OCI-LY1 (cell line): Measurements from ENCODE around the gene RNGTT.
"Not testable (repeated sequence)": the region's sequence is repeated elsewhere in the genome, so short reads cannot be mapped to it uniquely, and the experiment has no call there.

Experiments
- H2AFZ ChIP-seq: fragments of 200-600 bp; sonication (generic), shearing (Covaris generic); 2 replicates; pipeline ENCODE4 v1.6.0; 2014; ENCODE audit warnings: antibody characterized with exemption, mild to moderate bottlenecking, low read length
- H3F3A ChIP-seq: fragments of 200-600 bp; sonication (generic), shearing (Covaris generic); 2 replicates; pipeline ENCODE4 v1.6.0; 2014; ENCODE audit warnings: mild to moderate bottlenecking, antibody characterized with exemption, low read length, moderate library complexity; ENCODE audit not compliant: insufficient read depth
- H3K27ac ChIP-seq: fragments of 200-600 bp; sonication (generic); 2 replicates; pipeline ENCODE4 v1.5.1; 2014; ENCODE audit warnings: low read length, mixed run types, mild to moderate bottlenecking, low read depth; ENCODE audit not compliant: poor library complexity, severe bottlenecking
- H3K27me3 ChIP-seq: fragments of 200-600 bp; sonication (generic); 2 replicates; pipeline ENCODE4 v1.6.0; 2014; ENCODE audit warnings: antibody characterized with exemption, mild to moderate bottlenecking, low read length, moderate library complexity; ENCODE audit not compliant: insufficient read depth
- H3K36me3 ChIP-seq: fragments of 200-600 bp; sonication (generic); 2 replicates; pipeline ENCODE4 v1.6.1; 2014; ENCODE audit warnings: mild to moderate bottlenecking, antibody characterized with exemption, low read length, moderate library complexity, mixed read lengths; ENCODE audit not compliant: insufficient read depth
- H3K4me1 ChIP-seq: fragments of 200-600 bp; sonication (generic); 2 replicates; pipeline ENCODE4 v1.5.1; 2014; ENCODE audit warnings: mild to moderate bottlenecking, low read length, moderate library complexity; ENCODE audit not compliant: insufficient read depth, severe bottlenecking
- H3K4me2 ChIP-seq: fragments of 200-600 bp; sonication (generic), shearing (Covaris generic); 2 replicates; pipeline ENCODE4 v1.6.1; 2014; ENCODE audit warnings: low read length
- H3K4me3 ChIP-seq: fragments of 200-600 bp; sonication (generic); 2 replicates; pipeline ENCODE4 v1.5.1; 2014; ENCODE audit warnings: low read length, low read depth, mild to moderate bottlenecking, mixed read lengths; ENCODE audit not compliant: poor library complexity, severe bottlenecking
- H3K79me2 ChIP-seq: fragments of 200-600 bp; shearing (Covaris generic); 2 replicates; pipeline ENCODE4 v1.6.1; 2016; ENCODE audit warnings: mixed run types, low read length, mixed read lengths; ENCODE audit not compliant: insufficient read depth
- H3K9ac ChIP-seq: fragments of 200-600 bp; sonication (generic), shearing (Covaris generic); 2 replicates; pipeline ENCODE4 v1.6.1; 2014; ENCODE audit warnings: mild to moderate bottlenecking, low read length, mixed read lengths
- H3K9me2 ChIP-seq: fragments of 200-600 bp; sonication (generic), shearing (Covaris generic); 2 replicates; pipeline ENCODE4 v1.6.1; 2014; ENCODE audit warnings: low read depth, mild to moderate bottlenecking, low read length, mixed read lengths
- H3K9me3 ChIP-seq: fragments of 200-600 bp; shearing (Covaris generic); 2 replicates; pipeline ENCODE4 v1.6.1; 2014; ENCODE audit warnings: low read length, mixed read lengths
- H4K20me1 ChIP-seq: fragments of 200-600 bp; sonication (generic), shearing (Covaris generic); 2 replicates; pipeline ENCODE4 v1.6.0; 2016; ENCODE audit warnings: mild to moderate bottlenecking, low read length; ENCODE audit not compliant: insufficient read depth
- CTCF ChIP-seq: fragments of 200-600 bp; sonication (generic), shearing (Covaris generic); IDR thresholded peaks from 2 replicates; pipeline ENCODE4 v1.5.1; 2017; ENCODE audit warnings: mild to moderate bottlenecking, antibody characterized with exemption, low read length, moderate library complexity, mixed read lengths
- EZH2 ChIP-seq: fragments of 200-600 bp; sonication (generic), shearing (Covaris generic); IDR thresholded peaks from 2 replicates; pipeline ENCODE4 v1.8.0; 2017; ENCODE audit warnings: borderline replicate concordance, mixed run types, mild to moderate bottlenecking, antibody characterized with exemption, low read length, moderate library complexity, mixed read lengths

The RNGTT gene

DNA sequence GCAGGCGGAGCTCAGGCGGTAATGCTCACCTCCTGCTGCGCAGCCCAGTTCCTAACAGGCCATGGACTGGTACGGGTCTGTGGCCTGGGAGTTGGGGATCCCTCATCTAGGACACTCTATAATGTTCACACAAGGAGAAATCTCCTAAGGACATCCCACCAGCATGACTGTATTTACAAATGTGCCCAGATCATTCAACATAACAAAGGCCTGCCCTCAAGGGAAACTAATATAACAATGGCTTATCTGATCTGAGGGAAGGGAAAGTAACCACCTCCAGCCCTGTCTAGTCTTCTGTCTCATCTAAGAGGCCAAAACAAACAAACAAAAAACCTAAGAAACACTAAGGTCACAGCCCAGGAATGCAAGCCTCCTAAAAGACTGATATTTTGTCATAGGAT is 232.8 kb downstream of the RNGTT start:
- no peak overlapping the region for H3K9ac ChIP-seq
- H3K36me3 ChIP-seq, result peaks cover 5% of the 10 kb centered on the region; the same call in 1 of the 2 replicates
- no peaks in the 10 kb centered on the region for H3K9me3 ChIP-seq
- H3F3A ChIP-seq, result 0 out of 2 replicates have a peak, but pooled peaks cover 3% of the 10 kb centered on the region
- TF ChIP-seq EZH2 (no peak), CTCF (no peak)
- no peaks in the 10 kb centered on the region for H4K20me1 ChIP-seq
- peaks cover 5% of the 10 kb centered on the region for H3K4me1 ChIP-seq
- H3K27me3 ChIP-seq, result no peaks in the 10 kb centered on the region
- H3K4me2 ChIP-seq, result no peak overlapping the region
- no peak overlapping the region for H3K4me3 ChIP-seq
- H2AFZ ChIP-seq, result no peak overlapping the region
- H3K9me2 ChIP-seq, result no peaks in the 10 kb centered on the region
- no peak overlapping the region for H3K27ac ChIP-seq
- no peaks in the 10 kb centered on the region for H3K79me2 ChIP-seq

GRCh38 chr6:88728756-88729155 is 234.7 kb downstream of the RNGTT start:
- Histone ChIP-seq H3K4me3 (no peak overlapping the region), H3K27me3 (no peaks in the 10 kb centered on the region), H3F3A (0 out of 2 replicates have a peak, but pooled peaks cover under 1% of the 10 kb centered on the region), H4K20me1 (no peaks in the 10 kb centered on the region), H3K9me3 (no peaks in the 10 kb centered on the region), H3K4me2 (no peak overlapping the region), H3K9me2 (no peaks in the 10 kb centered on the region), H3K36me3 (peaks cover 10% of the 10 kb centered on the region; the same call in 1 of the 2 replicates), H3K27ac (no peak overlapping the region), H3K4me1 (peaks cover 10% of the 10 kb centered on the region), H3K9ac (no peak overlapping the region), H3K79me2 (no peaks in the 10 kb centered on the region), H2AFZ (no peak overlapping the region)
- no peak for TF ChIP-seq EZH2
- no peak for TF ChIP-seq CTCF

DNA sequence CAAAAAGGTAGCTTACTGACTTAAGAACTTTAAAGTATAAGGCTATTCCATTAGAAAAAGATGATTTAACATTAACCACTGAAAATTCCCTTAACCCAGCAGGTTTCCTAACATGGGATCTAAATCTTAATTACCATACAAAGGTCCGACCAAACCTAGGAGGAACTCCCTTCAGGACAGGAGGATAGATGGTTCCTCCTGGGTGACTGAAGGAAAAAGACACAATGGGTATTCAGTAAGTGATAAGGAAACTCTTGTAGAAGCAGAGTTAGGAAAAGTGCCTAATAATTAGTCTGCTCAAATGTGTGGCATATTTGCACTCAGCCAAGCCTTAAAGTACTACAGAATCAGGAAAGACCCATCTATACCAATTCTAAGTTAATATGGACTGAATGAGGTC is 237.0 kb downstream of the RNGTT start:
- not testable (repeated sequence) for H3K27ac ChIP-seq, H3K9ac ChIP-seq, H3K79me2 ChIP-seq, H4K20me1 ChIP-seq, H3K9me2 ChIP-seq, H3K36me3 ChIP-seq, H3K4me1 ChIP-seq, H3K27me3 ChIP-seq, H3K9me3 ChIP-seq, H3K4me3 ChIP-seq, H3K4me2 ChIP-seq, H2AFZ ChIP-seq, H3F3A ChIP-seq
